HepG2 (cell line): ENCODE results near the gene CEP104. TPM values are rescaled to one million over a fixed set of nuclear protein-coding genes. Genes with fewer than 3 reads are reported as not detected.

Experiments
- DNMT3B ChIP-seq: conservative IDR thresholded peaks from 2 replicates; pipeline ENCODE4 v1.6.1; 2016; ENCODE audit warnings: missing biosample characterization, control low read depth
- ETV5 ChIP-seq: IDR thresholded peaks from 2 replicates; pipeline ENCODE4 v1.6.1; 2018; ENCODE audit warnings: missing biosample characterization, missing genetic modification reagents, inconsistent platforms, borderline replicate concordance
- GTF2F1 ChIP-seq: fragments of 150-350 bp; IDR thresholded peaks from 2 replicates; pipeline ENCODE4 v1.6.1; 2014; ENCODE audit warnings: low read length
- HIVEP1 ChIP-seq: sonication (generic); formaldehyde crosslinking; IDR thresholded peaks from 2 replicates; pipeline ENCODE4 v1.4.0; 2020; ENCODE audit warnings: mild to moderate bottlenecking, missing genetic modification reagents
- HMG20A ChIP-seq: IDR thresholded peaks from 2 replicates; pipeline ENCODE4 v1.6.1; 2016; ENCODE audit warnings: borderline replicate concordance
- HNRNPLL ChIP-seq: fragments of 200-400 bp; formaldehyde crosslinking; IDR thresholded peaks from 2 replicates; pipeline ENCODE4 v1.6.1; 2017; ENCODE audit warnings: mild to moderate bottlenecking, low read depth, low read length; ENCODE audit not compliant: poor library complexity, severe bottlenecking
- HOXA7 ChIP-seq: sonication (generic); formaldehyde crosslinking; IDR thresholded peaks from 2 replicates; pipeline ENCODE4 v1.8.1; 2022; ENCODE audit warnings: mild to moderate bottlenecking, missing genetic modification reagents, moderate library complexity
- IKZF5 ChIP-seq: IDR thresholded peaks from 2 replicates; pipeline ENCODE4 v1.6.1; 2018; ENCODE audit warnings: missing genetic modification reagents, mild to moderate bottlenecking, missing compliant biosample characterization
- PHF20 ChIP-seq: sonication (generic); formaldehyde crosslinking; IDR thresholded peaks from 2 replicates; pipeline ENCODE4 v1.5.0; 2020; ENCODE audit warnings: mild to moderate bottlenecking, missing genetic modification reagents
- THYN1 ChIP-seq: sonication (generic); formaldehyde crosslinking; IDR thresholded peaks from 2 replicates; pipeline ENCODE4 v1.8.1; 2023; ENCODE audit warnings: low read depth, mild to moderate bottlenecking, moderate library complexity, missing genetic modification reagents, borderline replicate concordance
- TIGD3 ChIP-seq: sonication (generic); formaldehyde crosslinking; IDR thresholded peaks from 2 replicates; pipeline ENCODE4 v1.5.1; 2020; ENCODE audit warnings: mild to moderate bottlenecking, missing genetic modification reagents, borderline replicate concordance
- ZBTB3 ChIP-seq: sonication (generic); formaldehyde crosslinking; IDR thresholded peaks from 2 replicates; pipeline ENCODE4 v1.4.0; 2020; ENCODE audit warnings: low read depth, mild to moderate bottlenecking, moderate library complexity, missing genetic modification reagents, borderline replicate concordance
- ZNF333 ChIP-seq: sonication (generic); formaldehyde crosslinking; IDR thresholded peaks from 2 replicates; pipeline ENCODE4 v1.4.0; 2020; ENCODE audit warnings: mild to moderate bottlenecking, missing genetic modification reagents, borderline replicate concordance
- ZNF563 ChIP-seq: sonication (generic); formaldehyde crosslinking; IDR thresholded peaks from 2 replicates; pipeline ENCODE4 v1.8.0; 2022; ENCODE audit warnings: mild to moderate bottlenecking, moderate library complexity, missing genetic modification reagents
- ZNF709 ChIP-seq: sonication (generic); formaldehyde crosslinking; IDR thresholded peaks from 2 replicates; pipeline ENCODE4 v1.5.0; 2020; ENCODE audit warnings: mild to moderate bottlenecking, missing genetic modification reagents
- ZNF792 ChIP-seq: IDR thresholded peaks from 2 replicates; pipeline ENCODE4 v1.6.1; 2016
- ZXDC ChIP-seq: sonication (generic); formaldehyde crosslinking; IDR thresholded peaks from 2 replicates; pipeline ENCODE4 v1.5.0; 2020; ENCODE audit warnings: mild to moderate bottlenecking, missing genetic modification reagents
- polyA plus RNA-seq, 8 experiments: library from polyadenylated mRNA; depleted of rRNA in 3 of 8; stranded (reverse) in 7 of 8; unstranded in 1 of 8; fragments of >200 nt; fragmentation: Illumina TruSeq in 4 of 8; extraction: Trizol in 4 of 8; gene quantifications; 2 replicates each; pipeline versions ENCODE4 v1.2.1 to v1.2.3, GENCODE V29; 2011 to 2016; ENCODE audit warnings: low read depth in 4 of 8, missing spikeins in 1 of 8, mixed read lengths in 1 of 8; ENCODE audit not compliant: insufficient read depth in 1 of 8
- total RNA-seq, 5 experiments: library from RNA; depleted of rRNA; stranded (reverse); fragments of >200 nt; fragmentation: Illumina TruSeq; extraction: Trizol; gene quantifications; 2 replicates each; pipeline ENCODE4 v1.2.3, GENCODE V29; 2016; ENCODE audit warnings: low read depth in 1 of 5
- TF ChIP-seq, protein P1 (sequence below), 2 experiments: sonication (generic) in 1 of 2; formaldehyde crosslinking in 1 of 2; IDR thresholded peaks; 2 replicates each; pipeline versions ENCODE4 v1.5.1 to v1.6.1; 2011 to 2020; ENCODE audit warnings: borderline replicate concordance in 1 of 2, low read depth in 1 of 2, low read length in 1 of 2, mild to moderate bottlenecking in 1 of 2, missing genetic modification reagents in 1 of 2, moderate library complexity in 1 of 2

CEP104 gene
- total and polyA plus RNA-seq, 2 of the 13 experiments (the other 11 are each of a cell fraction or from before 2014, with no cell fraction given), result 20.4 to 30.1 TPM

- TF ChIP-seq ZXDC (no peak), ZBTB3 (CRISPR knock-in tag) (no peak), DNMT3B (no peak), HOXA7 (no peak), HIVEP1 (CRISPR knock-in tag) (no peak), HNRNPLL (peak; percentile 31), PHF20 (CRISPR knock-in tag) (peak; percentile 65), TIGD3 (CRISPR knock-in tag) (0 out of 2 replicates have a peak, but pooled peaks have one; percentile 52), ZNF333 (CRISPR knock-in tag) (peak; percentile 59; the same call in 1 of the 2 replicates), HMG20A (CRISPR knock-in tag) (no peak), GTF2F1 (no peak), ETV5 (CRISPR knock-in tag) (no peak), ZNF563 (CRISPR knock-in tag) (peak; percentile 72; the same call in 1 of the 2 replicates), IKZF5 (CRISPR knock-in tag) (no peak), ZNF792 (no peak; the same call in 1 of the 2 replicates), ZNF709 (0 out of 2 replicates have a peak, but pooled peaks have one; percentile 58), THYN1 (CRISPR knock-in tag) (no peak)
- TF ChIP-seq, protein P1, sequence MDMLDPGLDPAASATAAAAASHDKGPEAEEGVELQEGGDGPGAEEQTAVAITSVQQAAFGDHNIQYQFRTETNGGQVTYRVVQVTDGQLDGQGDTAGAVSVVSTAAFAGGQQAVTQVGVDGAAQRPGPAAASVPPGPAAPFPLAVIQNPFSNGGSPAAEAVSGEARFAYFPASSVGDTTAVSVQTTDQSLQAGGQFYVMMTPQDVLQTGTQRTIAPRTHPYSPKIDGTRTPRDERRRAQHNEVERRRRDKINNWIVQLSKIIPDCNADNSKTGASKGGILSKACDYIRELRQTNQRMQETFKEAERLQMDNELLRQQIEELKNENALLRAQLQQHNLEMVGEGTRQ (IDR thresholded peaks at IDR 0.05; ENCODE audit: low read depth, low read length), result peak; percentile 32; the same call in 1 of the 2 replicates
- TF ChIP-seq, protein P1 (CRISPR knock-in tag; IDR thresholded peaks at IDR 0.05; ENCODE audit: borderline replicate concordance), result peak; percentile 92; the same call in 1 of the 2 replicates
Observed at GRCh38 chr1:3900150-3900968, 43.3 kb upstream of the CEP104 start, which contains the start of gene C1orf174 (continued).
